Measurements from ENCODE around the gene LRBA. TPM values are rescaled to one million over a fixed set of nuclear protein-coding genes. Genes with fewer than 3 reads are reported as not detected.

Gene LRBA
- polyA plus RNA-seq, 1 of the 3 experiments (the other 2 are of a cell fraction), result 11.4 TPM

DNA sequence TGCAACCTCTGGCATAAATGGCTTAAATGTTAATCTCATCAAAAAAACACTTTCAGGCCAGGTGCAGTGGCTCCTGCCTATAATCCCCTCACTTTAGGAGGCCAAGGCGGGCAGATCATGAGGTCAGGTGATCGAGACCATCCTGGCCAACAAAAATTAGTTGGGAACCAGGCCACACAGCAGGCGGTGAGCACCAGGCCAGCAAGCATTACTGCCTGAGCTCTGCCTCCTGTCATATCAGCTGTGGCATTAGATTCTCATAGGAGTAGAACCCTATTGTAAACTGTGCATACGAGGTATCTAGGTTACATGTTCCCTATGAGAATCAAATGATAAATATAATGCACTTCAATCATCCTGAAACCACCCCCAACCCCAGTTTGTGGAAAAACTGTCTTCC is 125.8 kb downstream of the LRBA start:
- Histone ChIP-seq H3K9me2 (no peaks in the 10 kb centered on the region), H3K4me2 (no peak overlapping the region), H3K79me2 (ENCODE audit: insufficient read depth) (no peaks in the 10 kb centered on the region), H2AFZ (ENCODE audit: low read depth) (no peak overlapping the region), H3K27ac (ENCODE audit: low read depth in 2 of 2, low read length in 1 of 2) (no peak overlapping the region), H3K36me3 (replicated peaks in 1 of 2; ENCODE audit: control insufficient read depth in 1 of 2, insufficient read depth in 2 of 2, low read length in 1 of 2) (peaks cover 2 to 11% of the 10 kb centered on the region in 2 experiments), H4K20me1 (ENCODE audit: insufficient read depth) (no peaks in the 10 kb centered on the region), H3K9ac (no peak overlapping the region), H3K9me3 (peaks cover 2% of the 10 kb centered on the region; the same call in 1 of the 2 replicates), H3K4me3 (ENCODE audit: low read depth in 2 of 2, low read length in 1 of 2) (no peak overlapping the region), H3K4me1 (ENCODE audit: control insufficient read depth in 1 of 2, insufficient read depth in 2 of 2, low read depth in 1 of 2, low read length in 1 of 2) (no peaks in the 10 kb centered on the region; a peak in 1 of 4 replicates), H3K27me3 (ENCODE audit: insufficient read depth) (no peaks in the 10 kb centered on the region), H3F3A (replicated peaks; ENCODE audit: insufficient read depth) (peaks cover 3% of the 10 kb centered on the region)
- DNase-seq, result no peak
- 100% methylated on average over 4 of the region's 4 CpGs for WGBS (ENCODE audit: low lambda C conversion rate)
- no peak for TF ChIP-seq POLR2AphosphoS5 (IDR thresholded peaks at IDR 0.05; ENCODE audit: low read depth, low read length)
- TF ChIP-seq MEF2A (IDR thresholded peaks at IDR 0.05; ENCODE audit: borderline replicate concordance, low read depth), result no peak
- no peak for TF ChIP-seq TCF12 (IDR thresholded peaks at IDR 0.05)
- TF ChIP-seq, protein P1, sequence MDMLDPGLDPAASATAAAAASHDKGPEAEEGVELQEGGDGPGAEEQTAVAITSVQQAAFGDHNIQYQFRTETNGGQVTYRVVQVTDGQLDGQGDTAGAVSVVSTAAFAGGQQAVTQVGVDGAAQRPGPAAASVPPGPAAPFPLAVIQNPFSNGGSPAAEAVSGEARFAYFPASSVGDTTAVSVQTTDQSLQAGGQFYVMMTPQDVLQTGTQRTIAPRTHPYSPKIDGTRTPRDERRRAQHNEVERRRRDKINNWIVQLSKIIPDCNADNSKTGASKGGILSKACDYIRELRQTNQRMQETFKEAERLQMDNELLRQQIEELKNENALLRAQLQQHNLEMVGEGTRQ (IDR thresholded peaks at IDR 0.05; ENCODE audit: borderline replicate concordance, low read depth, low read length), result no peak
- no peak for TF ChIP-seq NRF1 (IDR thresholded peaks at IDR 0.05; ENCODE audit: low read depth, low read length)
- no peak for TF ChIP-seq FOXJ3 (CRISPR knock-in tag; IDR thresholded peaks at IDR 0.05)
- ChIA-PET POLR2A (no interaction called here), CTCF (interaction anchor here (0.9 to 1.8 kb wide), 2 partner anchors 11 to 22 kb away, joined by 3 to 6 read pairs; no protein-coding TSS in a partner anchor)

DNA sequence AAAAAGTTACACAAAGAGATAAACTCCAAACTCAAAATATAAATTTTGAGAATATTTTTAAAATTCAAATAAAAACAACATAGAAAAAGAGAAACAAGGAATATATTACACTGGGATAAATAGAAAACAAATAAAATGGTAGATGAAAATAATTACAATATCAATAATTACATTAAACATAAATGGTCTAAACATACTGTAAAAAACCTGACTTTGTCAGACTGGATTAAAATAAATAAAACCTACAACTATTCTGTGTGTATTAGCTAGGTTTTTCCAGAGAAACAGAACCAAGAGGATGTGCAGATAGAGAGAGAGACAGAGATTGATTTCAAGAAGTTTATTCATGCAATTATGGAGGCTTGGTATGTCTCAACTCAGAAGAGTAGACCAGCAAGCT is 126.5 kb downstream of the LRBA start:
- H4K20me1 ChIP-seq (ENCODE audit: insufficient read depth), result no peaks in the 10 kb centered on the region
- H3F3A ChIP-seq (replicated peaks; ENCODE audit: insufficient read depth), result peaks cover 3% of the 10 kb centered on the region
- H3K9me3 ChIP-seq, result peaks cover 2% of the 10 kb centered on the region; the same call in 1 of the 2 replicates
- no peaks in the 10 kb centered on the region for H3K79me2 ChIP-seq (ENCODE audit: insufficient read depth)
- no peaks in the 10 kb centered on the region for H3K27me3 ChIP-seq (ENCODE audit: insufficient read depth)
- ChIA-PET POLR2A (no interaction called here), CTCF (interaction anchor here (0.9 to 1.8 kb wide), 2 partner anchors 12 to 22 kb away, joined by 3 to 6 read pairs; no protein-coding TSS in a partner anchor)
- H3K9me2 ChIP-seq, result no peaks in the 10 kb centered on the region
- H3K4me1 ChIP-seq (ENCODE audit: control insufficient read depth in 1 of 2, insufficient read depth in 2 of 2, low read depth in 1 of 2, low read length in 1 of 2), result no peaks in the 10 kb centered on the region; a peak in 1 of 4 replicates
- H3K9ac ChIP-seq, result no peak overlapping the region
- no peak overlapping the region for H3K4me3 ChIP-seq (ENCODE audit: low read depth in 2 of 2, low read length in 1 of 2)
- no peak overlapping the region for H2AFZ ChIP-seq (ENCODE audit: low read depth)
- TF ChIP-seq FOXJ3 (CRISPR knock-in tag; IDR thresholded peaks at IDR 0.05), result no peak
- no peak for TF ChIP-seq TEAD4 (IDR thresholded peaks at IDR 0.05; ENCODE audit: borderline replicate concordance, insufficient read depth)
- TF ChIP-seq TCF12 (IDR thresholded peaks at IDR 0.05), result no peak
- TF ChIP-seq RFX5 (IDR thresholded peaks at IDR 0.05; ENCODE audit: low read length), result no peak
- TF ChIP-seq FOSL2 (IDR thresholded peaks at IDR 0.05; ENCODE audit: borderline replicate concordance, low read depth), result no peak
- TF ChIP-seq MEF2A (IDR thresholded peaks at IDR 0.05; ENCODE audit: borderline replicate concordance, low read depth), result no peak
- no peak for TF ChIP-seq EZH2phosphoT487 (IDR thresholded peaks at IDR 0.05; ENCODE audit: borderline replicate concordance, low read depth)
- no peak for TF ChIP-seq POLR2AphosphoS5 (IDR thresholded peaks at IDR 0.05; ENCODE audit: low read depth, low read length)
- TF ChIP-seq, protein P2, sequence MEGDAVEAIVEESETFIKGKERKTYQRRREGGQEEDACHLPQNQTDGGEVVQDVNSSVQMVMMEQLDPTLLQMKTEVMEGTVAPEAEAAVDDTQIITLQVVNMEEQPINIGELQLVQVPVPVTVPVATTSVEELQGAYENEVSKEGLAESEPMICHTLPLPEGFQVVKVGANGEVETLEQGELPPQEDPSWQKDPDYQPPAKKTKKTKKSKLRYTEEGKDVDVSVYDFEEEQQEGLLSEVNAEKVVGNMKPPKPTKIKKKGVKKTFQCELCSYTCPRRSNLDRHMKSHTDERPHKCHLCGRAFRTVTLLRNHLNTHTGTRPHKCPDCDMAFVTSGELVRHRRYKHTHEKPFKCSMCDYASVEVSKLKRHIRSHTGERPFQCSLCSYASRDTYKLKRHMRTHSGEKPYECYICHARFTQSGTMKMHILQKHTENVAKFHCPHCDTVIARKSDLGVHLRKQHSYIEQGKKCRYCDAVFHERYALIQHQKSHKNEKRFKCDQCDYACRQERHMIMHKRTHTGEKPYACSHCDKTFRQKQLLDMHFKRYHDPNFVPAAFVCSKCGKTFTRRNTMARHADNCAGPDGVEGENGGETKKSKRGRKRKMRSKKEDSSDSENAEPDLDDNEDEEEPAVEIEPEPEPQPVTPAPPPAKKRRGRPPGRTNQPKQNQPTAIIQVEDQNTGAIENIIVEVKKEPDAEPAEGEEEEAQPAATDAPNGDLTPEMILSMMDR (IDR thresholded peaks at IDR 0.05), result no peak
- no peak for TF ChIP-seq SMC3 (IDR thresholded peaks at IDR 0.05; ENCODE audit: low read depth, low read length)
- TF ChIP-seq, protein P3, sequence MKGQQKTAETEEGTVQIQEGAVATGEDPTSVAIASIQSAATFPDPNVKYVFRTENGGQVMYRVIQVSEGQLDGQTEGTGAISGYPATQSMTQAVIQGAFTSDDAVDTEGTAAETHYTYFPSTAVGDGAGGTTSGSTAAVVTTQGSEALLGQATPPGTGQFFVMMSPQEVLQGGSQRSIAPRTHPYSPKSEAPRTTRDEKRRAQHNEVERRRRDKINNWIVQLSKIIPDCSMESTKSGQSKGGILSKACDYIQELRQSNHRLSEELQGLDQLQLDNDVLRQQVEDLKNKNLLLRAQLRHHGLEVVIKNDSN (IDR thresholded peaks at IDR 0.05; ENCODE audit: borderline replicate concordance, low read depth), result no peak
- TF ChIP-seq, protein P4, sequence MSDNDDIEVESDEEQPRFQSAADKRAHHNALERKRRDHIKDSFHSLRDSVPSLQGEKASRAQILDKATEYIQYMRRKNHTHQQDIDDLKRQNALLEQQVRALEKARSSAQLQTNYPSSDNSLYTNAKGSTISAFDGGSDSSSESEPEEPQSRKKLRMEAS (IDR thresholded peaks at IDR 0.05; ENCODE audit: low read depth), result no peak
- no peak for TF ChIP-seq TAF1 (IDR thresholded peaks at IDR 0.05; ENCODE audit: borderline replicate concordance, low read depth, low read length)
- TF ChIP-seq, protein P5, sequence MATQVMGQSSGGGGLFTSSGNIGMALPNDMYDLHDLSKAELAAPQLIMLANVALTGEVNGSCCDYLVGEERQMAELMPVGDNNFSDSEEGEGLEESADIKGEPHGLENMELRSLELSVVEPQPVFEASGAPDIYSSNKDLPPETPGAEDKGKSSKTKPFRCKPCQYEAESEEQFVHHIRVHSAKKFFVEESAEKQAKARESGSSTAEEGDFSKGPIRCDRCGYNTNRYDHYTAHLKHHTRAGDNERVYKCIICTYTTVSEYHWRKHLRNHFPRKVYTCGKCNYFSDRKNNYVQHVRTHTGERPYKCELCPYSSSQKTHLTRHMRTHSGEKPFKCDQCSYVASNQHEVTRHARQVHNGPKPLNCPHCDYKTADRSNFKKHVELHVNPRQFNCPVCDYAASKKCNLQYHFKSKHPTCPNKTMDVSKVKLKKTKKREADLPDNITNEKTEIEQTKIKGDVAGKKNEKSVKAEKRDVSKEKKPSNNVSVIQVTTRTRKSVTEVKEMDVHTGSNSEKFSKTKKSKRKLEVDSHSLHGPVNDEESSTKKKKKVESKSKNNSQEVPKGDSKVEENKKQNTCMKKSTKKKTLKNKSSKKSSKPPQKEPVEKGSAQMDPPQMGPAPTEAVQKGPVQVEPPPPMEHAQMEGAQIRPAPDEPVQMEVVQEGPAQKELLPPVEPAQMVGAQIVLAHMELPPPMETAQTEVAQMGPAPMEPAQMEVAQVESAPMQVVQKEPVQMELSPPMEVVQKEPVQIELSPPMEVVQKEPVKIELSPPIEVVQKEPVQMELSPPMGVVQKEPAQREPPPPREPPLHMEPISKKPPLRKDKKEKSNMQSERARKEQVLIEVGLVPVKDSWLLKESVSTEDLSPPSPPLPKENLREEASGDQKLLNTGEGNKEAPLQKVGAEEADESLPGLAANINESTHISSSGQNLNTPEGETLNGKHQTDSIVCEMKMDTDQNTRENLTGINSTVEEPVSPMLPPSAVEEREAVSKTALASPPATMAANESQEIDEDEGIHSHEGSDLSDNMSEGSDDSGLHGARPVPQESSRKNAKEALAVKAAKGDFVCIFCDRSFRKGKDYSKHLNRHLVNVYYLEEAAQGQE (IDR thresholded peaks at IDR 0.05; ENCODE audit: low read depth, low read length), result no peak
- no peak for DNase-seq
- H3K4me2 ChIP-seq, result no peak overlapping the region
- H3K27ac ChIP-seq (ENCODE audit: low read depth in 2 of 2, low read length in 1 of 2), result no peak overlapping the region
- peaks cover 2 to 11% of the 10 kb centered on the region in 2 experiments for H3K36me3 ChIP-seq (replicated peaks in 1 of 2; ENCODE audit: control insufficient read depth in 1 of 2, insufficient read depth in 2 of 2, low read length in 1 of 2)

All from SK-N-SH (cell line).